B cell (primary cell): ENCODE results near the gene RASGRP2. TPM values are rescaled to one million over a fixed set of nuclear protein-coding genes. Genes with fewer than 3 reads are reported as not detected.

Experiments
- ATAC-seq: fragments of 200-7000 bp; cut with Tn5 transposase; one replicate; pipeline ENCODE4 v1.10.0; 2021; ENCODE audit warnings: low read depth, mild to moderate bottlenecking, moderate number of reproducible peaks, moderate library complexity
- CTCF ChIA-PET: fragments of 350-600 bp; sonication (Branson Sonifier 250); formaldehyde crosslinking; loops from one replicate; lab custom pipeline; 2021; ENCODE audit warnings: antibody characterized with exemption, inconsistent platforms; lab: Charles Lee
- POLR2A ChIA-PET: fragments of 350-600 bp; sonication (Branson Sonifier 250); formaldehyde crosslinking; loops from one replicate; lab custom pipeline; 2021; ENCODE audit warnings: antibody characterized with exemption; lab: Charles Lee
- DNase-seq: peaks from one replicate; pipeline ENCODE4 v3.0.0; 2013
- H2AFZ ChIP-seq: 2 replicates; pipeline ENCODE4 v1.6.1; 2012; ENCODE audit warnings: mild to moderate bottlenecking, low read depth, low read length; ENCODE audit not compliant: insufficient read depth, poor library complexity, severe bottlenecking
- H3K27ac ChIP-seq, 2 donors: 1 replicate in 1 of 2; 2 replicates in 1 of 2; pipeline ENCODE4 v1.5.1; 2012 to 2013; ENCODE audit warnings: low read length in 2 of 2, mild to moderate bottlenecking in 2 of 2, moderate library complexity in 1 of 2
- H3K27me3 ChIP-seq, 4 experiments: fragments of 200-600 bp in 1 of 4; sonication (generic) in 1 of 4; replicated peaks in 1 of 4; 1 replicate in 2 of 4; 2 replicates in 2 of 4; pipeline versions ENCODE4 v1.6.1 to v1.7.0; 2013 to 2016; ENCODE audit warnings: low read length in 3 of 4, mild to moderate bottlenecking in 2 of 4, mixed read lengths in 1 of 4, moderate library complexity in 1 of 4; ENCODE audit not compliant: insufficient read depth in 4 of 4, control insufficient read depth in 3 of 4; ENCODE audit errors: control extremely low read depth in 1 of 4
- H3K36me3 ChIP-seq, 2 experiments: replicated peaks in 1 of 2; 1 replicate in 1 of 2; 2 replicates in 1 of 2; pipeline versions ENCODE4 v1.6.1 to v1.7.1; 2013; ENCODE audit warnings: low read length in 1 of 2; ENCODE audit not compliant: insufficient read depth in 2 of 2, control insufficient read depth in 1 of 2; ENCODE audit errors: control extremely low read depth in 1 of 2, extremely low read depth in 1 of 2
- H3K4me1 ChIP-seq, 2 donors: fragments of 200-600 bp in 1 of 2; sonication (generic) in 1 of 2; 1 replicate in 1 of 2; 2 replicates in 1 of 2; pipeline versions ENCODE4 v1.5.1 to v1.6.1; 2013 to 2017; ENCODE audit warnings: low read length in 2 of 2; ENCODE audit not compliant: control insufficient read depth in 2 of 2, insufficient read depth in 2 of 2
- H3K4me2 ChIP-seq: replicated peaks from 2 replicates; pipeline ENCODE3; 2012; ENCODE audit warnings: mild to moderate bottlenecking, low read depth, low read length; ENCODE audit not compliant: poor library complexity, severe bottlenecking
- H3K4me3 ChIP-seq, 5 experiments: fragments of 200-600 bp in 1 of 5; sonication (generic) in 1 of 5; 1 replicate in 3 of 5; 2 replicates in 2 of 5; pipeline versions ENCODE4 v1.5.1 to v1.7.0; 2011 to 2016; ENCODE audit warnings: low read length in 4 of 5, mild to moderate bottlenecking in 4 of 5, low read depth in 2 of 5, control low read depth in 1 of 5, moderate library complexity in 1 of 5; ENCODE audit not compliant: insufficient read depth in 1 of 5; ENCODE audit errors: control extremely low read depth in 1 of 5, extremely low read depth in 1 of 5
- H3K79me2 ChIP-seq: fragments of 200-600 bp; sonication (generic); one replicate; pipeline ENCODE4 v1.6.0; 2016; ENCODE audit warnings: low read length; ENCODE audit not compliant: control insufficient read depth, insufficient read depth
- H3K9ac ChIP-seq: fragments of 200-600 bp; sonication (generic); 2 replicates; pipeline ENCODE4 v1.6.1; 2017; ENCODE audit warnings: mild to moderate bottlenecking, low read length, moderate library complexity
- H3K9me3 ChIP-seq, 3 donors: one replicate each; pipeline versions ENCODE4 v1.6.1 to v1.7.1; 2013; ENCODE audit warnings: low read length in 2 of 3; ENCODE audit not compliant: control insufficient read depth in 2 of 3, insufficient read depth in 1 of 3; ENCODE audit errors: control extremely low read depth in 1 of 3
- H4K20me1 ChIP-seq: 2 replicates; pipeline ENCODE4 v1.6.0; 2012; ENCODE audit warnings: mild to moderate bottlenecking, low read length; ENCODE audit not compliant: insufficient read depth, control insufficient read depth, poor library complexity, severe bottlenecking
- H3K27ac Mint-ChIP-seq: one replicate; pipeline ENCODE4 v1.8.0; 2021; ENCODE audit warnings: mixed read lengths
- H3K27me3 Mint-ChIP-seq: one replicate; pipeline ENCODE4 v1.8.0; 2021; ENCODE audit warnings: mixed read lengths
- H3K4me1 Mint-ChIP-seq: one replicate; pipeline ENCODE4 v1.8.0; 2021; ENCODE audit warnings: mixed read lengths
- H3K4me3 Mint-ChIP-seq: one replicate; pipeline ENCODE4 v1.8.0; 2021; ENCODE audit warnings: mixed read lengths
- H3K9me3 Mint-ChIP-seq: one replicate; pipeline ENCODE4 v1.8.0; 2022; ENCODE audit warnings: mixed read lengths; ENCODE audit not compliant: insufficient read depth
- CTCF ChIP-seq: fragments of 200-600 bp; IDR thresholded peaks from one replicate; pipeline ENCODE4 v1.8.0; 2022; ENCODE audit warnings: antibody characterized with exemption, mild to moderate bottlenecking
- EZH2 ChIP-seq: IDR thresholded peaks from 2 replicates; pipeline ENCODE4 v1.6.1; 2012; ENCODE audit warnings: borderline replicate concordance, low read depth, mild to moderate bottlenecking, moderate library complexity, low read length; ENCODE audit not compliant: insufficient read depth, poor library complexity, severe bottlenecking
- WGBS: methylation state at CpG from one replicate; pipeline ENCODE4 v1.1.5; 2013; ENCODE audit warnings: missing lambda C conversion rate; ENCODE audit not compliant: insufficient coverage; 5-methylcytosine and 5-hydroxymethylcytosine counted together
- intact Hi-C: fragments of 100-400 bp; cut with micrococcal nuclease; formaldehyde crosslinking; loops from one replicate; pipeline ENCODE4 v1.10.0; 2022
- polyA plus RNA-seq: library from polyadenylated mRNA; depleted of rRNA; stranded (reverse); fragments of >200 nt; gene quantifications from 2 replicates; pipeline ENCODE4 v1.2.3, GENCODE V29; 2012
- total RNA-seq, 2 donors: library from RNA; stranded (reverse); fragments of 120-200 nt in 1 of 2; gene quantifications; 1 replicate in 1 of 2; 2 replicates in 1 of 2; pipeline versions ENCODE4 v1.2.3 to v1.2.4, GENCODE V29; 2013 to 2022

The RASGRP2 gene
- total and polyA plus RNA-seq, 2 donors (not counting 1 experiment from before 2014, with no cell fraction given): 628 to 1,139 TPM

DNA sequence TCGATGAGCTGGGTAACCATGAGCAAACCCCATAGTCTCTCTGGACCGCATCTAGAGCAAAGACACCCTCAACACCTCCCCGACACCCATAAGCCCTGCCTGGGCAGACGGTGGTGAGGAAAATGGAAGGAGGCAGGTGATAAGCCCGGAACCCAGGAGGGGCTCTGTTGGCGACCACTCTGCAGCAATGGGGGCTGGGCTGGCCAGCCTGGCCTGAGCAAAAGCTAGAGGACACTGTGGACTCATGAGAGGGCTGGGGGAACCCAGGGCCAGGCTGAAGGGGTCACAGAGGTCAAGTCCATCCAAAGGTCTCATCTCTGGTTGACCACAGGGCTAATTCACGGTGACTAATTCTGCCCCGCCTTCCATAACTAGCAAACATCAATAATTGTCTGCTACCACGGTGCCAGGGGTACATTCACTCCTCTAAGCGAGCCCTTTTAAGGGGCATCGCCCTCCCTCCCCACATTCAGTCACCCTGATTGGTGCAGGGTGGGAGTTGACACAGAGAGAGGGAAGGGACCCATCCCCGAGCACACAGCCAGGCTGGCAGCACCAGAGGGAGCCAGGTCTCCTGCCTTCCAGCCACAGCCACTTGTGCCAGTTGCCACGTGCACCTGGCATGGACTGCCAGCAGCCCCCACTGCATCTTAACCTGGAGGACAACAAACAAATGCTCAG is 11.9 kb upstream of the RASGRP2 start:
- Histone ChIP-seq H3K9ac (no peak overlapping the region), H3K4me2 (no peak overlapping the region), H3K79me2 (peaks cover 83% of the 10 kb centered on the region), H3K4me3 (no peak overlapping the region), H3K36me3 (peaks cover 0 to 34% of the 10 kb centered on the region in 2 experiments), H3K27ac (no peak overlapping the region), H2AFZ (no peak overlapping the region), H3K4me1 (peaks cover 12 to 27% of the 10 kb centered on the region in 2 donors), H3K27me3 (no peaks in the 10 kb centered on the region), H4K20me1 (no peaks in the 10 kb centered on the region), H3K9me3 (no peaks in the 10 kb centered on the region)
- ChIA-PET POLR2A (interaction anchor here (1.6 kb wide), 1 partner anchor 11 kb away, joined by 8 read pairs; no protein-coding TSS in a partner anchor), CTCF (interaction anchor here (1.0 kb wide), 1 partner anchor 12 kb away, joined by 3 read pairs; no protein-coding TSS in a partner anchor)
- DNase-seq: no peak
- Mint-ChIP-seq H3K4me1 (peaks cover 36% of the 10 kb centered on the region), H3K27ac (peak overlapping the region; percentile 15), H3K4me3 (no peak overlapping the region), H3K9me3 (no peaks in the 10 kb centered on the region), H3K27me3 (no peaks in the 10 kb centered on the region)
- intact Hi-C loops: no loop called here
- 91% methylated on average over 8 of the region's 13 CpGs for WGBS
- no peak for ATAC-seq
- TF ChIP-seq CTCF: no peak
- no peak for TF ChIP-seq EZH2
